B cell (primary cell): ENCODE data around the gene ARFGAP3. TPM values are rescaled to one million over a fixed set of nuclear protein-coding genes. Genes with fewer than 3 reads are reported as not detected.

Experiments
- ATAC-seq: fragments of 200-7000 bp; cut with Tn5 transposase; one replicate; pipeline ENCODE4 v1.10.0; 2021; ENCODE audit warnings: low read depth, mild to moderate bottlenecking, moderate number of reproducible peaks, moderate library complexity
- CTCF ChIA-PET: fragments of 350-600 bp; sonication (Branson Sonifier 250); formaldehyde crosslinking; loops from one replicate; lab custom pipeline; 2021; ENCODE audit warnings: antibody characterized with exemption, inconsistent platforms; lab: Charles Lee
- POLR2A ChIA-PET: fragments of 350-600 bp; sonication (Branson Sonifier 250); formaldehyde crosslinking; loops from one replicate; lab custom pipeline; 2021; ENCODE audit warnings: antibody characterized with exemption; lab: Charles Lee
- DNase-seq: peaks from one replicate; pipeline ENCODE4 v3.0.0; 2013
- H2AFZ ChIP-seq: 2 replicates; pipeline ENCODE4 v1.6.1; 2012; ENCODE audit warnings: mild to moderate bottlenecking, low read depth, low read length; ENCODE audit not compliant: insufficient read depth, poor library complexity, severe bottlenecking
- H3K27ac ChIP-seq, 2 donors: 1 replicate in 1 of 2; 2 replicates in 1 of 2; pipeline ENCODE4 v1.5.1; 2012 to 2013; ENCODE audit warnings: low read length in 2 of 2, mild to moderate bottlenecking in 2 of 2, moderate library complexity in 1 of 2
- H3K27me3 ChIP-seq, 4 experiments: fragments of 200-600 bp in 1 of 4; sonication (generic) in 1 of 4; replicated peaks in 1 of 4; 1 replicate in 2 of 4; 2 replicates in 2 of 4; pipeline versions ENCODE4 v1.6.1 to v1.7.0; 2013 to 2016; ENCODE audit warnings: low read length in 3 of 4, mild to moderate bottlenecking in 2 of 4, mixed read lengths in 1 of 4, moderate library complexity in 1 of 4; ENCODE audit not compliant: insufficient read depth in 4 of 4, control insufficient read depth in 3 of 4; ENCODE audit errors: control extremely low read depth in 1 of 4
- H3K36me3 ChIP-seq, 2 experiments: replicated peaks in 1 of 2; 1 replicate in 1 of 2; 2 replicates in 1 of 2; pipeline versions ENCODE4 v1.6.1 to v1.7.1; 2013; ENCODE audit warnings: low read length in 1 of 2; ENCODE audit not compliant: insufficient read depth in 2 of 2, control insufficient read depth in 1 of 2; ENCODE audit errors: control extremely low read depth in 1 of 2, extremely low read depth in 1 of 2
- H3K4me1 ChIP-seq, 2 donors: fragments of 200-600 bp in 1 of 2; sonication (generic) in 1 of 2; 1 replicate in 1 of 2; 2 replicates in 1 of 2; pipeline versions ENCODE4 v1.5.1 to v1.6.1; 2013 to 2017; ENCODE audit warnings: low read length in 2 of 2; ENCODE audit not compliant: control insufficient read depth in 2 of 2, insufficient read depth in 2 of 2
- H3K4me2 ChIP-seq: replicated peaks from 2 replicates; pipeline ENCODE3; 2012; ENCODE audit warnings: mild to moderate bottlenecking, low read depth, low read length; ENCODE audit not compliant: poor library complexity, severe bottlenecking
- H3K4me3 ChIP-seq, 5 experiments: fragments of 200-600 bp in 1 of 5; sonication (generic) in 1 of 5; 1 replicate in 3 of 5; 2 replicates in 2 of 5; pipeline versions ENCODE4 v1.5.1 to v1.7.0; 2011 to 2016; ENCODE audit warnings: low read length in 4 of 5, mild to moderate bottlenecking in 4 of 5, low read depth in 2 of 5, control low read depth in 1 of 5, moderate library complexity in 1 of 5; ENCODE audit not compliant: insufficient read depth in 1 of 5; ENCODE audit errors: control extremely low read depth in 1 of 5, extremely low read depth in 1 of 5
- H3K79me2 ChIP-seq: fragments of 200-600 bp; sonication (generic); one replicate; pipeline ENCODE4 v1.6.0; 2016; ENCODE audit warnings: low read length; ENCODE audit not compliant: control insufficient read depth, insufficient read depth
- H3K9ac ChIP-seq: fragments of 200-600 bp; sonication (generic); 2 replicates; pipeline ENCODE4 v1.6.1; 2017; ENCODE audit warnings: mild to moderate bottlenecking, low read length, moderate library complexity
- H3K9me3 ChIP-seq, 3 donors: one replicate each; pipeline versions ENCODE4 v1.6.1 to v1.7.1; 2013; ENCODE audit warnings: low read length in 2 of 3; ENCODE audit not compliant: control insufficient read depth in 2 of 3, insufficient read depth in 1 of 3; ENCODE audit errors: control extremely low read depth in 1 of 3
- H4K20me1 ChIP-seq: 2 replicates; pipeline ENCODE4 v1.6.0; 2012; ENCODE audit warnings: mild to moderate bottlenecking, low read length; ENCODE audit not compliant: insufficient read depth, control insufficient read depth, poor library complexity, severe bottlenecking
- H3K27ac Mint-ChIP-seq: one replicate; pipeline ENCODE4 v1.8.0; 2021; ENCODE audit warnings: mixed read lengths
- H3K27me3 Mint-ChIP-seq: one replicate; pipeline ENCODE4 v1.8.0; 2021; ENCODE audit warnings: mixed read lengths
- H3K4me1 Mint-ChIP-seq: one replicate; pipeline ENCODE4 v1.8.0; 2021; ENCODE audit warnings: mixed read lengths
- H3K4me3 Mint-ChIP-seq: one replicate; pipeline ENCODE4 v1.8.0; 2021; ENCODE audit warnings: mixed read lengths
- H3K9me3 Mint-ChIP-seq: one replicate; pipeline ENCODE4 v1.8.0; 2022; ENCODE audit warnings: mixed read lengths; ENCODE audit not compliant: insufficient read depth
- CTCF ChIP-seq: fragments of 200-600 bp; IDR thresholded peaks from one replicate; pipeline ENCODE4 v1.8.0; 2022; ENCODE audit warnings: antibody characterized with exemption, mild to moderate bottlenecking
- EZH2 ChIP-seq: IDR thresholded peaks from 2 replicates; pipeline ENCODE4 v1.6.1; 2012; ENCODE audit warnings: borderline replicate concordance, low read depth, mild to moderate bottlenecking, moderate library complexity, low read length; ENCODE audit not compliant: insufficient read depth, poor library complexity, severe bottlenecking
- WGBS: methylation state at CpG from one replicate; pipeline ENCODE4 v1.1.5; 2013; ENCODE audit warnings: missing lambda C conversion rate; ENCODE audit not compliant: insufficient coverage; 5-methylcytosine and 5-hydroxymethylcytosine counted together
- intact Hi-C: fragments of 100-400 bp; cut with micrococcal nuclease; formaldehyde crosslinking; loops from one replicate; pipeline ENCODE4 v1.10.0; 2022
- polyA plus RNA-seq: library from polyadenylated mRNA; depleted of rRNA; stranded (reverse); fragments of >200 nt; gene quantifications from 2 replicates; pipeline ENCODE4 v1.2.3, GENCODE V29; 2012
- total RNA-seq, 2 donors: library from RNA; stranded (reverse); fragments of 120-200 nt in 1 of 2; gene quantifications; 1 replicate in 1 of 2; 2 replicates in 1 of 2; pipeline versions ENCODE4 v1.2.3 to v1.2.4, GENCODE V29; 2013 to 2022

ARFGAP3 gene
- total and polyA plus RNA-seq, 2 donors (not counting 1 experiment from before 2014, with no cell fraction given), result 10.7 to 33.2 TPM

- no peak overlapping the region for H3K4me2 ChIP-seq
- peak overlapping the region; percentile 20 for H3K27ac Mint-ChIP-seq
- H3K9me3 Mint-ChIP-seq, result no peaks in the 10 kb centered on the region
- TF ChIP-seq EZH2 (no peak), CTCF (no peak)
- H3K27ac ChIP-seq, result no peak overlapping the region
- H3K9ac ChIP-seq, result no peak overlapping the region
- intact Hi-C loops, result no loop called here
- H2AFZ ChIP-seq, result no peak overlapping the region
- peaks cover 0 to 66% of the 10 kb centered on the region in 2 experiments for H3K36me3 ChIP-seq
- no peaks in the 10 kb centered on the region for H3K9me3 ChIP-seq
- H3K79me2 ChIP-seq, result peaks cover 6% of the 10 kb centered on the region
- H3K4me1 ChIP-seq, result peaks cover 20 to 48% of the 10 kb centered on the region in 2 donors
- H3K4me3 Mint-ChIP-seq, result no peak overlapping the region
- no peak for ATAC-seq
- H4K20me1 ChIP-seq, result no peaks in the 10 kb centered on the region
- no peak for DNase-seq
- WGBS, result 90% methylated on average over 12 of the region's 14 CpGs
- H3K27me3 Mint-ChIP-seq, result no peaks in the 10 kb centered on the region
- no peak overlapping the region for H3K4me3 ChIP-seq
- CTCF ChIA-PET, result interaction anchor here (1.0 to 1.7 kb wide), 2 partner anchors 20 to 52 kb away, joined by 3 to 8 read pairs; no protein-coding TSS in a partner anchor
- H3K27me3 ChIP-seq, result no peaks in the 10 kb centered on the region
- peaks cover 40% of the 10 kb centered on the region for H3K4me1 Mint-ChIP-seq
- POLR2A ChIA-PET, result interaction anchor here (0.6 kb wide), 1 partner anchor 10 kb away, joined by 4 read pairs; no protein-coding TSS in a partner anchor
These were observed 30.7 kb upstream of the ARFGAP3 start for GRCh38 chr22:42887523-42888507.

GRCh38 chr22:42887120-42887519 lies 30.0 kb upstream of the ARFGAP3 start:
- Histone ChIP-seq H3K36me3 (peaks cover 0 to 73% of the 10 kb centered on the region in 2 experiments), H3K9me3 (no peaks in the 10 kb centered on the region), H3K9ac (no peak overlapping the region), H3K27me3 (no peaks in the 10 kb centered on the region), H3K4me1 (peaks cover 17 to 44% of the 10 kb centered on the region in 2 donors), H3K4me2 (no peak overlapping the region), H3K4me3 (no peak overlapping the region), H3K27ac (no peak overlapping the region), H4K20me1 (no peaks in the 10 kb centered on the region), H2AFZ (no peak overlapping the region), H3K79me2 (peaks cover 6% of the 10 kb centered on the region)
- peaks cover 39% of the 10 kb centered on the region for H3K4me1 Mint-ChIP-seq
- no peak overlapping the region for H3K4me3 Mint-ChIP-seq
- no peaks in the 10 kb centered on the region for H3K9me3 Mint-ChIP-seq
- ChIA-PET CTCF (interaction anchor here (1.0 kb wide), 1 partner anchor 52 kb away, joined by 3 read pairs; no protein-coding TSS in a partner anchor), POLR2A (no interaction called here)
- H3K27ac Mint-ChIP-seq, result peak overlapping the region; percentile 20
- TF ChIP-seq EZH2, result no peak
- TF ChIP-seq CTCF, result no peak
- ATAC-seq (no peak), DNase-seq (no peak)
- 89% methylated on average over 7 of the region's 7 CpGs for WGBS
- no peaks in the 10 kb centered on the region for H3K27me3 Mint-ChIP-seq
- intact Hi-C loops, result no loop called here
